NT2/D1 (cell line): ENCODE measurements around the gene ITIH4.

Experiments used
- SUZ12 ChIP-seq: IDR thresholded peaks from 2 replicates; pipeline ENCODE4 v1.6.1; 2011; ENCODE audit not compliant: insufficient read length, insufficient read depth; ENCODE audit errors: extremely low read depth
- ZNF274 ChIP-seq: IDR thresholded peaks from 2 replicates; pipeline ENCODE4 v1.6.1; 2011; ENCODE audit warnings: mild to moderate bottlenecking, low read depth, low read length

- TF ChIP-seq SUZ12 = no peak
- TF ChIP-seq ZNF274 = no peak
Observed at GRCh38 chr3:52787672-52788625, 42.5 kb downstream of the ITIH4 start.
